Kasumi-1 (cell line): Measurements from ENCODE around the gene M1AP.

Experiments
- DNase-seq, 2 experiments: peaks; one replicate each; lab custom pipeline; 2025; lab: John Stamatoyannopoulos, UW

The M1AP gene

GRCh38 chr2:74548900-74549826 is 99.0 kb downstream of the M1AP start:
- DNase-seq, result no peak

- DNase-seq, result no peak
Observed at GRCh38 chr2:74548285-74548899, 99.7 kb downstream of the M1AP start.

- no peak for DNase-seq
Observed at GRCh38 chr2:74546004-74546403, 102.1 kb downstream of the M1AP start.

- no peak for DNase-seq
Observed at GRCh38 chr2:74544634-74545033, 103.5 kb downstream of the M1AP start.

- no peak for DNase-seq
Observed at GRCh38 chr2:74542978-74543377, 105.2 kb downstream of the M1AP start.

- no peak for DNase-seq
Observed at GRCh38 chr2:74540291-74540690, 107.8 kb downstream of the M1AP start.

- DNase-seq, result no peak
Observed at GRCh38 chr2:74538881-74539339, 109.2 kb downstream of the M1AP start.

- no peak for DNase-seq
Observed at GRCh38 chr2:74537140-74537539, 111.0 kb downstream of the M1AP start.

- no peak for DNase-seq
Observed at GRCh38 chr2:74536166-74536950, 111.8 kb downstream of the M1AP start.

GRCh38 chr2:74535440-74535965 is 112.6 kb downstream of the M1AP start:
- no peak for DNase-seq

GRCh38 chr2:74534411-74534810 is 113.7 kb downstream of the M1AP start:
- no peak for DNase-seq

- DNase-seq, result no peak
Observed at GRCh38 chr2:74533464-74533863, 114.7 kb downstream of the M1AP start.

- peak; percentile 45 to 66 for DNase-seq
Observed at GRCh38 chr2:74532222-74532621, 115.9 kb downstream of the M1AP start.

GRCh38 chr2:74531666-74532065 is 116.5 kb downstream of the M1AP start:
- no peak for DNase-seq

- DNase-seq, result peak; percentile 51 to 54
Observed at GRCh38 chr2:74530239-74531187, 117.6 kb downstream of the M1AP start.

- peak; percentile 97 for DNase-seq
Observed at GRCh38 chr2:74529357-74530238, 118.5 kb downstream of the M1AP start, which contains the start of the genes AUP1 and HTRA2. AUP1 (minus strand) TSS chr2:74529706; CDS start chr2:74529629, 77 bp downstream. HTRA2 (plus strand) TSS chr2:74529933; CDS start chr2:74530007, 74 bp downstream.

GRCh38 chr2:74528600-74529356 is 119.4 kb downstream of the M1AP start:
- DNase-seq, result no peak

- DNase-seq, result no peak
Observed at GRCh38 chr2:74527741-74528140, 120.4 kb downstream of the M1AP start.

- DNase-seq, result no peak
Observed at GRCh38 chr2:74526649-74527230, 121.4 kb downstream of the M1AP start.
